Liver (tissue), 9 donors: ENCODE measurements around the gene HPCAL4. TPM values are rescaled to one million over a fixed set of nuclear protein-coding genes. Genes with fewer than 3 reads are reported as not detected.

Experiments
- DNase-seq: peaks from one replicate; pipeline ENCODE4 v3.0.0-alpha.2; 2017; ENCODE audit warnings: low spot score
- H3K27ac ChIP-seq, 2 donors: one replicate each; pipeline ENCODE4 v1.7.0; 2013; ENCODE audit warnings: inconsistent platforms in 2 of 2, low read length in 2 of 2, control low read depth in 1 of 2, low read depth in 1 of 2, mild to moderate bottlenecking in 1 of 2
- H3K27me3 ChIP-seq, 4 donors: one replicate each; pipeline versions ENCODE4 v1.6.1 to v1.7.0; 2013; ENCODE audit warnings: low read length in 3 of 4, inconsistent platforms in 1 of 4, mild to moderate bottlenecking in 1 of 4, moderate library complexity in 1 of 4; ENCODE audit not compliant: control insufficient read depth in 4 of 4, insufficient read depth in 4 of 4
- H3K36me3 ChIP-seq, 4 donors: one replicate each; pipeline versions ENCODE4 v1.6.1 to v1.7.0; 2013; ENCODE audit warnings: low read length in 3 of 4, mild to moderate bottlenecking in 3 of 4, low read depth in 1 of 4, moderate library complexity in 1 of 4; ENCODE audit not compliant: control insufficient read depth in 4 of 4, insufficient read depth in 3 of 4
- H3K4me1 ChIP-seq, 4 donors: one replicate each; pipeline versions ENCODE4 v1.6.1 to v1.7.0; 2013; ENCODE audit warnings: low read length in 3 of 4, mild to moderate bottlenecking in 3 of 4, moderate library complexity in 1 of 4; ENCODE audit not compliant: control insufficient read depth in 4 of 4, insufficient read depth in 4 of 4
- H3K4me3 ChIP-seq, 3 donors: one replicate each; pipeline versions ENCODE4 v1.6.1 to v1.7.0; 2013; ENCODE audit warnings: low read length in 3 of 3, control low read depth in 1 of 3, low read depth in 1 of 3, mild to moderate bottlenecking in 1 of 3
- H3K9ac ChIP-seq, 2 donors: one replicate each; pipeline ENCODE4 v1.7.0; 2013; ENCODE audit warnings: low read length in 2 of 2, mild to moderate bottlenecking in 2 of 2, moderate library complexity in 2 of 2, control low read depth in 1 of 2, low read depth in 1 of 2
- H3K9me3 ChIP-seq, 4 donors: one replicate each; pipeline versions ENCODE4 v1.6.1 to v1.7.0; 2013; ENCODE audit warnings: low read length in 3 of 4; ENCODE audit not compliant: control insufficient read depth in 4 of 4
- EGR1 ChIP-seq, 2 donors: IDR thresholded peaks; 2 replicates each; pipeline ENCODE4 v1.6.1; 2016 to 2018; ENCODE audit warnings: antibody characterized with exemption in 2 of 2, low read depth in 2 of 2
- FOXA1 ChIP-seq: IDR thresholded peaks from 2 replicates; pipeline ENCODE4 v1.6.1; 2016; ENCODE audit warnings: antibody characterized with exemption
- FOXA2 ChIP-seq: IDR thresholded peaks from 2 replicates; pipeline ENCODE4 v1.6.1; 2016; ENCODE audit warnings: antibody characterized with exemption
- GABPA ChIP-seq, 2 donors: IDR thresholded peaks in 1 of 2; conservative IDR thresholded peaks in 1 of 2; 2 replicates each; pipeline ENCODE4 v1.6.1; 2016; ENCODE audit warnings: antibody characterized with exemption in 2 of 2, mild to moderate bottlenecking in 1 of 2, moderate library complexity in 1 of 2
- HNF4A ChIP-seq, 2 donors: conservative IDR thresholded peaks; 2 replicates each; pipeline ENCODE4 v1.6.1; 2016; ENCODE audit warnings: antibody characterized with exemption in 2 of 2, mild to moderate bottlenecking in 2 of 2
- HNF4G ChIP-seq: IDR thresholded peaks from 2 replicates; pipeline ENCODE4 v1.6.1; 2016; ENCODE audit warnings: antibody characterized with exemption
- JUND ChIP-seq, 2 donors: IDR thresholded peaks; 2 replicates each; pipeline ENCODE4 v1.6.1; 2016; ENCODE audit warnings: antibody characterized with exemption in 2 of 2
- NR2F2 ChIP-seq: IDR thresholded peaks from 2 replicates; pipeline ENCODE4 v1.6.1; 2016; ENCODE audit warnings: antibody characterized with exemption
- RAD21 ChIP-seq, 2 donors: IDR thresholded peaks; 2 replicates each; pipeline ENCODE4 v1.6.1; 2016; ENCODE audit warnings: antibody characterized with exemption in 2 of 2, mild to moderate bottlenecking in 2 of 2
- RXRA ChIP-seq, 2 donors: IDR thresholded peaks; 2 replicates each; pipeline ENCODE4 v1.6.1; 2017 to 2018; ENCODE audit warnings: antibody characterized with exemption in 2 of 2, mild to moderate bottlenecking in 1 of 2
- SP1 ChIP-seq: IDR thresholded peaks from 2 replicates; pipeline ENCODE4 v1.6.1; 2018; ENCODE audit warnings: antibody characterized with exemption, mild to moderate bottlenecking
- TAF1 ChIP-seq: conservative IDR thresholded peaks from 2 replicates; pipeline ENCODE4 v1.6.1; 2016; ENCODE audit warnings: antibody characterized with exemption, mild to moderate bottlenecking
- YY1 ChIP-seq: IDR thresholded peaks from 2 replicates; pipeline ENCODE4 v1.6.1; 2016; ENCODE audit warnings: antibody characterized with exemption, mild to moderate bottlenecking
- WGBS: extraction: QIAGEN DNeasy Blood & Tissue Kit; methylation state at CpG from one replicate; pipeline ENCODE4 v1.1.7; 2013; 5-methylcytosine and 5-hydroxymethylcytosine counted together
- polyA plus RNA-seq, 2 donors: library from polyadenylated mRNA; stranded (reverse) in 1 of 2; unstranded in 1 of 2; fragments of 200-250 nt in 1 of 2; fragments of >200 nt in 1 of 2; fragmentation: Nextera tagmentation in 1 of 2; extraction: Ambion mirVana in 1 of 2; gene quantifications; one replicate each; pipeline versions ENCODE4 v1.2.1 to v1.2.3, GENCODE V29; 2013 to 2015
- total RNA-seq, 2 donors: library from RNA; depleted of rRNA; stranded (reverse); fragments of >200 nt; gene quantifications; one replicate each; pipeline ENCODE4 v1.2.3, GENCODE V29; 2014
- TF ChIP-seq, protein P1 (sequence below): IDR thresholded peaks from 2 replicates; pipeline ENCODE4 v1.6.1; 2016; ENCODE audit warnings: antibody characterized with exemption
- TF ChIP-seq, protein P2 (sequence below): IDR thresholded peaks from 2 replicates; pipeline ENCODE4 v1.6.1; 2016; ENCODE audit warnings: antibody characterized with exemption
- TF ChIP-seq, protein P3 (sequence below): IDR thresholded peaks from 2 replicates; pipeline ENCODE4 v1.6.1; 2016; ENCODE audit warnings: antibody characterized with exemption, mild to moderate bottlenecking
- TF ChIP-seq, protein P4 (sequence below): IDR thresholded peaks from 2 replicates; pipeline ENCODE4 v1.6.1; 2016; ENCODE audit warnings: antibody characterized with exemption
- TF ChIP-seq, protein P5 (sequence below): fragments of 150-350 bp; IDR thresholded peaks from 2 replicates; pipeline ENCODE4 v1.5.1; 2017; ENCODE audit warnings: improper control_type of control experiment, low read depth, low read length; ENCODE audit not compliant: missing input control
- donor health status: healthy.
- donor health status: healthy.
- donor health status: healthy.
- donor health status: healthy.
- donor health status: healthy.

HPCAL4 gene
- total and polyA plus RNA-seq, 4 donors: not detected

DNA sequence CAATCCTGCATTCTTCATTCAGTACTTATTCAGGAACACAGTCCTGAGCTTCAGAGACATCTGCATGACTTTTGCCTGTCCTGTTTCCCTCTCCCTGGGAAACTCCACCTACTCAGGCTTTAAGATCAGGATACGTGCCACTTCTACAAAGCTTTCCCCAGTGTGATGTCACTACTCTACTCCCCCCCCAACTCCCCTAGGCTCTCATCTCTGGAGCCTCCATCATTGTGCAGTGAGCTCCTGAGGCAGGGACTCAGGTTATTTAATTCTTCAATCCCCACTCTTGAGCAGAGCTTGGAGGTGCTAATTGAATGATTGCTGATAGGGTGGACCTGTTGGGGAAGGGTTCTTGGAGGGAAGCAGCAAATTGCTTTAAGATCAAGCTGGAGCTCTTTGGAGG, 20.5 kb downstream of the HPCAL4 start:
- WGBS: 89% methylated on average over 1 of the region's 1 CpG
- Histone ChIP-seq H3K4me1 (peaks cover 2 to 14% (median 4%) of the 10 kb centered on the region in 4 donors), H3K27ac (no peak overlapping the region), H3K9me3 (no peaks in the 10 kb centered on the region), H3K4me3 (no peak overlapping the region), H3K36me3 (no peaks in the 10 kb centered on the region), H3K9ac (no peak overlapping the region), H3K27me3 (peaks cover 0 to 6% (median 3%) of the 10 kb centered on the region in 4 donors)
- TF ChIP-seq FOXA1 (no peak), NR2F2 (no peak), JUND (IDR thresholded peaks at IDR 0.05) (no peak), RAD21 (IDR thresholded peaks at IDR 0.05) (no peak), EGR1 (IDR thresholded peaks at IDR 0.05; ENCODE audit: low read depth in 2 of 2) (no peak), FOXA2 (no peak)
- TF ChIP-seq, protein P1, sequence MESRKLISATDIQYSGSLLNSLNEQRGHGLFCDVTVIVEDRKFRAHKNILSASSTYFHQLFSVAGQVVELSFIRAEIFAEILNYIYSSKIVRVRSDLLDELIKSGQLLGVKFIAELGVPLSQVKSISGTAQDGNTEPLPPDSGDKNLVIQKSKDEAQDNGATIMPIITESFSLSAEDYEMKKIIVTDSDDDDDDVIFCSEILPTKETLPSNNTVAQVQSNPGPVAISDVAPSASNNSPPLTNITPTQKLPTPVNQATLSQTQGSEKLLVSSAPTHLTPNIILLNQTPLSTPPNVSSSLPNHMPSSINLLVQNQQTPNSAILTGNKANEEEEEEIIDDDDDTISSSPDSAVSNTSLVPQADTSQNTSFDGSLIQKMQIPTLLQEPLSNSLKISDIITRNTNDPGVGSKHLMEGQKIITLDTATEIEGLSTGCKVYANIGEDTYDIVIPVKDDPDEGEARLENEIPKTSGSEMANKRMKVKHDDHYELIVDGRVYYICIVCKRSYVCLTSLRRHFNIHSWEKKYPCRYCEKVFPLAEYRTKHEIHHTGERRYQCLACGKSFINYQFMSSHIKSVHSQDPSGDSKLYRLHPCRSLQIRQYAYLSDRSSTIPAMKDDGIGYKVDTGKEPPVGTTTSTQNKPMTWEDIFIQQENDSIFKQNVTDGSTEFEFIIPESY: no peak
- TF ChIP-seq, protein P2, sequence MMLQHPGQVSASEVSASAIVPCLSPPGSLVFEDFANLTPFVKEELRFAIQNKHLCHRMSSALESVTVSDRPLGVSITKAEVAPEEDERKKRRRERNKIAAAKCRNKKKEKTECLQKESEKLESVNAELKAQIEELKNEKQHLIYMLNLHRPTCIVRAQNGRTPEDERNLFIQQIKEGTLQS: no peak
- DNase-seq: no peak

DNA sequence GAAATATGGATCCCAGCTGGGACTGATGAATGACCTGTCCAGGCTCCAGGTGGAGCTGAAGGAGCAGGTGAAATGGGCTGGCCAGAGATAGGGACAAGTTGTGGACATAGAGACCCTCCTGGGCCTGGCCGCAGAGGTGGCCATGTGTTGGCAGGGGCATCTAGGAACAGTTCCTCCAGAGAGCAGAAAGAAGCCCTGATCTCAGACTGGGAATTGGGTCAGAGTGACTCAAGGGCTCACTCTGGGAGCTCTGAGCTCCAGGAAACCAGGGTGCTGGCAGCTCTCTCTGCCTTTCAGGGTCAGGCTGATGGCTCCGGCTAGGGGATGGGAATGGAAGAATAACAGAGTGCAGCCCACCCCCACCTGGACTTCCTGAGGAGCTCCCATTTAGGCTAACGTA, 22.3 kb downstream of the HPCAL4 start:
- no peak for DNase-seq
- no peaks in the 10 kb centered on the region for H3K9me3 ChIP-seq
- no peak overlapping the region for H3K4me3 ChIP-seq
- 95% methylated on average over 3 of the region's 3 CpGs for WGBS
- H3K4me1 ChIP-seq: peaks cover 2 to 14% (median 4%) of the 10 kb centered on the region in 4 donors
- no peak overlapping the region for H3K27ac ChIP-seq
- no peak overlapping the region for H3K9ac ChIP-seq
- H3K27me3 ChIP-seq: peaks cover 0 to 6% (median 3%) of the 10 kb centered on the region in 4 donors
- no peaks in the 10 kb centered on the region for H3K36me3 ChIP-seq
- no peak for TF ChIP-seq NR2F2
- no peak for TF ChIP-seq RXRA (IDR thresholded peaks at IDR 0.05)
- TF ChIP-seq, protein P1: no peak
- TF ChIP-seq HNF4G: no peak
- TF ChIP-seq TAF1: no peak
- no peak for TF ChIP-seq FOXA2
- no peak for TF ChIP-seq YY1
- TF ChIP-seq EGR1 (IDR thresholded peaks at IDR 0.05; ENCODE audit: low read depth in 2 of 2): no peak
- no peak for TF ChIP-seq SP1
- TF ChIP-seq, protein P3, sequence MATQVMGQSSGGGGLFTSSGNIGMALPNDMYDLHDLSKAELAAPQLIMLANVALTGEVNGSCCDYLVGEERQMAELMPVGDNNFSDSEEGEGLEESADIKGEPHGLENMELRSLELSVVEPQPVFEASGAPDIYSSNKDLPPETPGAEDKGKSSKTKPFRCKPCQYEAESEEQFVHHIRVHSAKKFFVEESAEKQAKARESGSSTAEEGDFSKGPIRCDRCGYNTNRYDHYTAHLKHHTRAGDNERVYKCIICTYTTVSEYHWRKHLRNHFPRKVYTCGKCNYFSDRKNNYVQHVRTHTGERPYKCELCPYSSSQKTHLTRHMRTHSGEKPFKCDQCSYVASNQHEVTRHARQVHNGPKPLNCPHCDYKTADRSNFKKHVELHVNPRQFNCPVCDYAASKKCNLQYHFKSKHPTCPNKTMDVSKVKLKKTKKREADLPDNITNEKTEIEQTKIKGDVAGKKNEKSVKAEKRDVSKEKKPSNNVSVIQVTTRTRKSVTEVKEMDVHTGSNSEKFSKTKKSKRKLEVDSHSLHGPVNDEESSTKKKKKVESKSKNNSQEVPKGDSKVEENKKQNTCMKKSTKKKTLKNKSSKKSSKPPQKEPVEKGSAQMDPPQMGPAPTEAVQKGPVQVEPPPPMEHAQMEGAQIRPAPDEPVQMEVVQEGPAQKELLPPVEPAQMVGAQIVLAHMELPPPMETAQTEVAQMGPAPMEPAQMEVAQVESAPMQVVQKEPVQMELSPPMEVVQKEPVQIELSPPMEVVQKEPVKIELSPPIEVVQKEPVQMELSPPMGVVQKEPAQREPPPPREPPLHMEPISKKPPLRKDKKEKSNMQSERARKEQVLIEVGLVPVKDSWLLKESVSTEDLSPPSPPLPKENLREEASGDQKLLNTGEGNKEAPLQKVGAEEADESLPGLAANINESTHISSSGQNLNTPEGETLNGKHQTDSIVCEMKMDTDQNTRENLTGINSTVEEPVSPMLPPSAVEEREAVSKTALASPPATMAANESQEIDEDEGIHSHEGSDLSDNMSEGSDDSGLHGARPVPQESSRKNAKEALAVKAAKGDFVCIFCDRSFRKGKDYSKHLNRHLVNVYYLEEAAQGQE: no peak
- no peak for TF ChIP-seq JUND (IDR thresholded peaks at IDR 0.05)
- no peak for TF ChIP-seq FOXA1
- TF ChIP-seq RAD21 (IDR thresholded peaks at IDR 0.05): no peak
- TF ChIP-seq, protein P4, sequence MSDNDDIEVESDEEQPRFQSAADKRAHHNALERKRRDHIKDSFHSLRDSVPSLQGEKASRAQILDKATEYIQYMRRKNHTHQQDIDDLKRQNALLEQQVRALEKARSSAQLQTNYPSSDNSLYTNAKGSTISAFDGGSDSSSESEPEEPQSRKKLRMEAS: no peak
- no peak for TF ChIP-seq GABPA (IDR thresholded peaks at IDR 0.05 in 1 of 2, conservative IDR thresholded peaks at IDR 0.05 in 1 of 2)
- TF ChIP-seq HNF4A (conservative IDR thresholded peaks at IDR 0.05): no peak
- TF ChIP-seq, protein P2: no peak
- TF ChIP-seq, protein P5, sequence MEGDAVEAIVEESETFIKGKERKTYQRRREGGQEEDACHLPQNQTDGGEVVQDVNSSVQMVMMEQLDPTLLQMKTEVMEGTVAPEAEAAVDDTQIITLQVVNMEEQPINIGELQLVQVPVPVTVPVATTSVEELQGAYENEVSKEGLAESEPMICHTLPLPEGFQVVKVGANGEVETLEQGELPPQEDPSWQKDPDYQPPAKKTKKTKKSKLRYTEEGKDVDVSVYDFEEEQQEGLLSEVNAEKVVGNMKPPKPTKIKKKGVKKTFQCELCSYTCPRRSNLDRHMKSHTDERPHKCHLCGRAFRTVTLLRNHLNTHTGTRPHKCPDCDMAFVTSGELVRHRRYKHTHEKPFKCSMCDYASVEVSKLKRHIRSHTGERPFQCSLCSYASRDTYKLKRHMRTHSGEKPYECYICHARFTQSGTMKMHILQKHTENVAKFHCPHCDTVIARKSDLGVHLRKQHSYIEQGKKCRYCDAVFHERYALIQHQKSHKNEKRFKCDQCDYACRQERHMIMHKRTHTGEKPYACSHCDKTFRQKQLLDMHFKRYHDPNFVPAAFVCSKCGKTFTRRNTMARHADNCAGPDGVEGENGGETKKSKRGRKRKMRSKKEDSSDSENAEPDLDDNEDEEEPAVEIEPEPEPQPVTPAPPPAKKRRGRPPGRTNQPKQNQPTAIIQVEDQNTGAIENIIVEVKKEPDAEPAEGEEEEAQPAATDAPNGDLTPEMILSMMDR: no peak
